Measurements from ENCODE around the gene NATD1.
"Not testable (repeated sequence)": the region's sequence is repeated elsewhere in the genome, so short reads cannot be mapped to it uniquely, and the experiment has no call there.

The NATD1 gene

DNA sequence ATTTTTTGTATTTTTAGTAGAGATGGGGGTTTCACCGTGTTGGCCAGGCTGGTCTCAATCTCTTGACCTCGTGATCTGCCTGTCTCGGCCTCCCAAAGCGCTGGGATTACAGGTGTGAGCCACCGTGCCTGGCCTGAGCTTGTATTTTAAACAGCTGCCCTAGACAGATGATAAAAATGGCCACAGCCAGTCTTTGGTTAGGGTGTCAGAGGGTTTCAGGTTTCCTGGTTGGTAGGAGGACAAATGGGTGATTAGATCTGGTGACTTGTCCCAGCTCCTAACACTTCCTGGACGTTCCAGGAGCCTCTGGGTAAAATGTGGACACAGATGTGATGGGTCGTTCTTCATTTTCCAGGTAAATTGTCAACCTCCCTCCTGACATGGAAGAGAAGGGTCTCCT lies 60.8 kb downstream of the NATD1 start:
- DNase-seq (ENCODE audit: low read depth in 2 of 2) = not testable (repeated sequence)

DNA sequence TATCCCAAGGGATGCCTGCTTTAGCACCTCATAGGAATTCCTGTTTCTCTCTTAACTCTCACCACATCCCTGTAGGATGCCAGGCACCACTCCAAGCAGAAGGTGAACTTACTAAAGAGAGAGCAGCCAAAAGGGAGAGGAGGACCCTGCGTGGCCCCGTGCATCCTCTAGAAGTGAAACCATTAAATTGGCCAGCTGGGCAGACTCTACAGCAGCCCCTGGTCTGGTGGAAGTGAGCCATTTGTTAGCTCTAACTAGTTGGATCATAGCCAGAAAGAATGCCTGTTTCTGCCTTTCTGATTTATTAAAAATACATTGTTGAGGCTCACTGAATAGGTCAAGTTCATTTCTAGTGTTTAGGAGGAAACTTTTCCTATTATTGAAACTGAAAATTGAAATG lies 61.5 kb downstream of the NATD1 start:
- DNase-seq (ENCODE audit: low read depth in 2 of 2) = no peak

DNA sequence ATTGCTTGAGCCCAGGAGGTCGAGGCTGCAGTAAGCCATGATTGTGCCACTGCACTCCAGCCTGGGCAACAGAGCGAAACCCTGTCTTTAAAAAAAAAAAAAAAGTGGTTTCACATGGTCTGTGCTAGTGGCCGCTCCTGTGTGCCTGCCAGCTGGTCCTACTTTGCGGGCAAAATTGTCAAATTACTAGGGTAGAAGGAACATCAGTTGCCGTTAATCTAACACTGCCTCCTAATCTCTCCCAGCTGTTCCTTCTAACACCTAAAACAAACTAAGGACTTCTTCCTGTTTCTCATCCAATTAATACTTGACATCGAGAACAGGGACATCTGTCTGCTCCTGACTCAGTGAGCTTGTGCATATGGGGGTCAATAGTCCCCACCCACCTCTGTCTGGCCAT lies 63.1 kb downstream of the NATD1 start:
- DNase-seq (ENCODE audit: low read depth in 2 of 2) = no peak

DNA sequence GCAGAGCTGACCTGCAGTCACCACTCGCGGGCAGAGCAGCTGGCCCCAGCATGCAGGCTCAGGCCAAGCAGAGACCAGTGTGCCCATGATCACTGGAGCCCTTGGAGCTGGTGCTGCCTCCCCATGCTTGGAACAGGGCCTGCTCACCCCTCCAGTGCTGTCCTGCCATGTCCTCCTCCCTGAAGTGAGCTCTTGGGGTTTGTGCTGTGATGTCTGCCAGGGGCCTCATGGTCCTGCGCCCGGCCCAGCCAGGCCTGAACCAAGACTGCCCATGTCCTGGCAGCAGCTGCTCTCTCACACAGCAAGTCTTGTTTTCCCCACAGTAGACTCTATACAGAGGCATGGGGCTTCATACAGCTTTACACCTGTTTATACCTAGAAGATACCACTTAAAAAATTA lies 63.8 kb downstream of the NATD1 start:
- DNase-seq (ENCODE audit: low read depth in 2 of 2) = no peak
